CD14-positive monocyte (primary cell): ENCODE measurements around the gene GMPR. TPM values are rescaled to one million over a fixed set of nuclear protein-coding genes. Genes with fewer than 3 reads are reported as not detected.

Experiments used
- DNase-seq, 3 donors: peaks; one replicate each; pipeline ENCODE4 v3.0.0-alpha.2; 2011 to 2022
- H2AFZ ChIP-seq: 2 replicates; pipeline ENCODE4 v1.6.0; 2012; ENCODE audit warnings: mild to moderate bottlenecking, low read depth, low read length, inconsistent platforms; ENCODE audit not compliant: insufficient read depth, poor library complexity, severe bottlenecking
- H3K27ac ChIP-seq, 2 donors: 1 replicate in 1 of 2; 2 replicates in 1 of 2; pipeline ENCODE4 v1.5.1; 2012 to 2013; ENCODE audit warnings: low read length in 2 of 2, control low read depth in 1 of 2, inconsistent platforms in 1 of 2, low read depth in 1 of 2, mild to moderate bottlenecking in 1 of 2
- H3K27me3 ChIP-seq, 2 donors: one replicate each; pipeline versions ENCODE4 v1.6.0 to v1.6.1; 2011 to 2013; ENCODE audit warnings: low read length in 2 of 2; ENCODE audit not compliant: control insufficient read depth in 2 of 2, insufficient read depth in 2 of 2
- H3K36me3 ChIP-seq, 2 donors: replicated peaks in 1 of 2; 1 replicate in 1 of 2; 2 replicates in 1 of 2; pipeline versions ENCODE4 v1.5.1 to v1.6.1; 2012 to 2013; ENCODE audit warnings: low read length in 2 of 2, control low read depth in 1 of 2, inconsistent platforms in 1 of 2, mild to moderate bottlenecking in 1 of 2; ENCODE audit not compliant: insufficient read depth in 2 of 2, control insufficient read depth in 1 of 2
- H3K4me1 ChIP-seq, 2 donors: 1 replicate in 1 of 2; 2 replicates in 1 of 2; pipeline versions ENCODE4 v1.5.1 to v1.6.1; 2012 to 2013; ENCODE audit warnings: low read length in 2 of 2, control low read depth in 1 of 2, inconsistent platforms in 1 of 2, mild to moderate bottlenecking in 1 of 2, moderate library complexity in 1 of 2; ENCODE audit not compliant: insufficient read depth in 2 of 2, control insufficient read depth in 1 of 2
- H3K4me2 ChIP-seq: replicated peaks from 2 replicates; pipeline ENCODE3; 2012; ENCODE audit warnings: low read length, moderate library complexity, mild to moderate bottlenecking; ENCODE audit not compliant: poor library complexity, severe bottlenecking; ENCODE audit errors: extremely low read depth
- H3K4me3 ChIP-seq, 3 experiments: fragments of 200-600 bp in 1 of 3; sonication (generic) in 1 of 3; replicated peaks in 1 of 3; 1 replicate in 2 of 3; 2 replicates in 1 of 3; pipeline ENCODE4 v1.5.1; 2011 to 2013; ENCODE audit warnings: low read length in 3 of 3, mild to moderate bottlenecking in 3 of 3, control low read depth in 2 of 3, low read depth in 2 of 3, inconsistent platforms in 1 of 3, moderate library complexity in 1 of 3
- H3K79me2 ChIP-seq: 2 replicates; pipeline ENCODE4 v1.6.0; 2012; ENCODE audit warnings: mild to moderate bottlenecking, control low read depth, inconsistent platforms, low read length, moderate library complexity; ENCODE audit not compliant: insufficient read depth
- H3K9ac ChIP-seq: 2 replicates; pipeline ENCODE4 v1.6.0; 2017; ENCODE audit warnings: low read length, mild to moderate bottlenecking; ENCODE audit not compliant: insufficient read depth, poor library complexity, severe bottlenecking
- H3K9me3 ChIP-seq, 2 donors: replicated peaks in 1 of 2; 1 replicate in 1 of 2; 2 replicates in 1 of 2; pipeline versions ENCODE4 v1.5.1 to v1.6.1; 2012 to 2013; ENCODE audit warnings: low read length in 2 of 2, control low read depth in 1 of 2; ENCODE audit not compliant: control insufficient read depth in 1 of 2, insufficient read depth in 1 of 2
- H4K20me1 ChIP-seq: 2 replicates; pipeline ENCODE4 v1.6.0; 2012; ENCODE audit warnings: mild to moderate bottlenecking, low read length, control low read depth, moderate library complexity; ENCODE audit not compliant: insufficient read depth
- H3K27ac Mint-ChIP-seq, 7 donors: one replicate each; pipeline ENCODE4 v1.8.0; 2020; ENCODE audit warnings: mild to moderate bottlenecking in 7 of 7, mixed read lengths in 7 of 7, moderate library complexity in 6 of 7, inconsistent platforms in 2 of 7
- H3K27me3 Mint-ChIP-seq, 3 donors: one replicate each; pipeline ENCODE4 v1.8.0; 2021 to 2022; ENCODE audit warnings: low read depth in 3 of 3, mild to moderate bottlenecking in 3 of 3, mixed read lengths in 3 of 3, moderate library complexity in 3 of 3, inconsistent platforms in 1 of 3
- H3K36me3 Mint-ChIP-seq, 2 donors: one replicate each; pipeline ENCODE4 v1.8.0; 2020; ENCODE audit warnings: mixed read lengths in 2 of 2, inconsistent platforms in 1 of 2, mild to moderate bottlenecking in 1 of 2
- H3K4me1 Mint-ChIP-seq: one replicate; pipeline ENCODE4 v1.8.0; 2020; ENCODE audit warnings: mild to moderate bottlenecking, mixed read lengths
- H3K4me3 Mint-ChIP-seq, 2 donors: one replicate each; pipeline ENCODE4 v1.8.0; 2020; ENCODE audit warnings: mild to moderate bottlenecking in 2 of 2, mixed read lengths in 2 of 2, moderate library complexity in 1 of 2
- H3K9me3 Mint-ChIP-seq, 7 donors: one replicate each; pipeline ENCODE4 v1.8.0; 2020 to 2022; ENCODE audit warnings: mixed read lengths in 7 of 7, mild to moderate bottlenecking in 6 of 7, moderate library complexity in 6 of 7, inconsistent platforms in 2 of 7
- CTCF ChIP-seq: fragments of 200-600 bp; IDR thresholded peaks from one replicate; pipeline ENCODE4 v1.8.0; 2022; ENCODE audit warnings: antibody characterized with exemption, mild to moderate bottlenecking
- WGBS: methylation state at CpG from one replicate; pipeline ENCODE4 v1.1.5; 2013; ENCODE audit warnings: missing lambda C conversion rate; ENCODE audit not compliant: insufficient coverage; 5-methylcytosine and 5-hydroxymethylcytosine counted together
- intact Hi-C, 2 donors: fragments of 100-400 bp; cut with micrococcal nuclease; formaldehyde crosslinking; loops; one replicate each; pipeline versions ENCODE4 v1.15.0 to v1.15.1; 2023
- polyA plus RNA-seq, 3 donors: library from polyadenylated mRNA; depleted of rRNA in 1 of 3; unstranded in 2 of 3; stranded (reverse) in 1 of 3; fragments of 300-500 nt in 2 of 3; fragments of >200 nt in 1 of 3; fragmentation: Illumina TruSeq in 2 of 3; gene quantifications; 1 replicate in 2 of 3; 2 replicates in 1 of 3; pipeline ENCODE4 v1.2.3, GENCODE V29; 2012 to 2021

The GMPR gene
- polyA plus RNA-seq, 3 donors, result 1.9 to 3.8 (median 3.2) TPM

- Histone ChIP-seq H3K4me3 (no peak overlapping the region), H3K27ac (no peak overlapping the region), H3K9me3 (no peaks in the 10 kb centered on the region), H2AFZ (no peak overlapping the region), H3K27me3 (no peaks in the 10 kb centered on the region), H3K4me2 (no peak overlapping the region), H3K9ac (no peak overlapping the region), H3K79me2 (no peaks in the 10 kb centered on the region), H4K20me1 (no peaks in the 10 kb centered on the region), H3K36me3 (no peaks in the 10 kb centered on the region), H3K4me1 (no peaks in the 10 kb centered on the region)
- Mint-ChIP-seq H3K27ac (no peak overlapping the region), H3K9me3 (no peaks in the 10 kb centered on the region), H3K4me3 (no peak overlapping the region), H3K36me3 (no peaks in the 10 kb centered on the region), H3K4me1 (no peaks in the 10 kb centered on the region), H3K27me3 (peaks cover 2 to 6% (median 3%) of the 10 kb centered on the region in 3 donors)
- DNase-seq, result no peak
- intact Hi-C loops, result no loop called here
- TF ChIP-seq CTCF, result no peak
- 98% methylated on average over 4 of the region's 4 CpGs for WGBS
Measured at GRCh38 chr6:16274483-16274882, 36.1 kb downstream of the GMPR start.

- H4K20me1 ChIP-seq, result no peaks in the 10 kb centered on the region
- Mint-ChIP-seq H3K27me3 (peaks cover 2 to 8% (median 3%) of the 10 kb centered on the region in 3 donors), H3K4me3 (no peak overlapping the region), H3K4me1 (no peaks in the 10 kb centered on the region), H3K27ac (no peak overlapping the region), H3K36me3 (no peaks in the 10 kb centered on the region), H3K9me3 (no peaks in the 10 kb centered on the region)
- H3K36me3 ChIP-seq, result no peaks in the 10 kb centered on the region
- no peaks in the 10 kb centered on the region for H3K27me3 ChIP-seq
- H2AFZ ChIP-seq, result no peak overlapping the region
- no peaks in the 10 kb centered on the region for H3K4me1 ChIP-seq
- H3K9me3 ChIP-seq, result no peaks in the 10 kb centered on the region
- H3K9ac ChIP-seq, result no peak overlapping the region
- H3K79me2 ChIP-seq, result no peaks in the 10 kb centered on the region
- no peak for DNase-seq
- no peak overlapping the region for H3K4me2 ChIP-seq
- no peak overlapping the region for H3K4me3 ChIP-seq
- no peak overlapping the region for H3K27ac ChIP-seq
- WGBS, result 100% methylated on average over 3 of the region's 10 CpGs
- intact Hi-C loops, result no loop called here
- TF ChIP-seq CTCF, result no peak
Measured at GRCh38 chr6:16274885-16275589, 36.6 kb downstream of the GMPR start.
